Measurements from ENCODE around the gene IL2RA. TPM values are rescaled to one million over a fixed set of nuclear protein-coding genes. Genes with fewer than 3 reads are reported as not detected.

IL2RA gene
- total and polyA plus RNA-seq, 9 of the 15 experiments (the other 6 are each of a cell fraction or from before 2014, with no cell fraction given), result 0.95 TPM; not detected in 8

DNA sequence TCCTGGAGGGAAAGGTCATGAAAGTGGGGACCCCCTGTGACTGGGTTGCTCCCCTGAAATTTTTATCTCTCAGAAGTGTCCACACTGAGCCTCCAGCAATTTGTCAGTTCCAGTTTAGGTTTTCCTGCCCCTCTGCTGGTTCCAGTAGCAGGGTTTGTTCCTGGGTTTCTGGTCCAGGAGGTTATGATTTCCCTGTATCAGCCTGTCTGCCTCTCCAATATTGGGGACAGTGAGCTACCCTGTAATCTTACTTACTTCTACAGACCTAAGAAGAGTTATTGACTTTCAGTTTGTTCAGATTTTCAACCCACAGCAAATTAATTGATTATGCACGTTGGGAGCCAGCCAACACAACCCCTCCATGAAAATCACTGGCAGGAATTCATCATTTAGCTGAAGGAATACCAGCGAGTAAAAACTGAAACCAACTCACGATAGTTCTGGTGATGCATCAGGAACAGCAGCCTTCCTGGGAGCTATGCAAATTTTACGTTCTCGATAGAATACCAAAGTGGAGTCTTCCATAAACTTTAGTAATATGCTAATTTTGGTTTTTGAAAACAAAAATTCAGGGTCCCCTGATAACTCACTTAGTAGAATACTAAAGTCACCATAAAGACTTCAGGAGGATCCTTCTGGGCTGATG is 53.5 kb downstream of the IL2RA start:
- 19% methylated on average over 5 of the region's 5 CpGs for WGBS (ENCODE audit: insufficient coverage, low coverage, missing lambda C conversion rate)
- intact Hi-C loops (cut with micrococcal nuclease) (no loop called here), in situ Hi-C loops (cut with MboI) (no loop called here)
- ChIA-PET POLR2A (no interaction called here), CTCF (ENCODE audit: low intra/inter-chr PET ratio) (no interaction called here)
- no peak for ATAC-seq
- no peak overlapping the region for H2AFZ ChIP-seq (ENCODE audit: low read depth, low read length)
- no peaks in the 10 kb centered on the region for H3K36me3 ChIP-seq (ENCODE audit: control insufficient read depth, insufficient read depth, low read length)
- H3K4me1 ChIP-seq (replicated peaks in 1 of 2; ENCODE audit: control insufficient read depth in 2 of 2, insufficient read depth in 2 of 2, low read length in 2 of 2), result no peaks in the 10 kb centered on the region; a peak in 3 of 5 replicates
- H4K20me1 ChIP-seq (replicated peaks; ENCODE audit: control insufficient read depth, insufficient read depth, low read length), result no peaks in the 10 kb centered on the region
- no peak for FAIRE-seq
- no peak overlapping the region for H3K4me3 ChIP-seq
- no peaks in the 10 kb centered on the region for H3K9me3 ChIP-seq (replicated peaks; ENCODE audit: control insufficient read depth, insufficient read depth, low read depth, low read length)
- no peaks in the 10 kb centered on the region for H3K79me2 ChIP-seq (ENCODE audit: control insufficient read depth, insufficient read depth, low read length)
- H3K27me3 ChIP-seq (ENCODE audit: control insufficient read depth in 2 of 2, insufficient read depth in 2 of 2, low read length in 2 of 2), result peaks cover 5 to 9% of the 10 kb centered on the region in 2 experiments; a peak in 3 of 5 replicates
- H3K4me2 ChIP-seq (ENCODE audit: insufficient read depth, low read length), result no peak overlapping the region
- DNase-seq (ENCODE audit: extremely low read depth in 1 of 4, low spot score in 3 of 4), result no peak
- no peak overlapping the region for H3K9ac ChIP-seq (ENCODE audit: insufficient read depth in 1 of 2, low read depth in 2 of 2, low read length in 2 of 2)
- BruUV-seq (replicated peaks), result no TSS peak
- no peaks in the 10 kb centered on the region for H3K9me1 ChIP-seq (ENCODE audit: control insufficient read depth, insufficient read depth, low read length)
- TF ChIP-seq NFATC3 (IDR thresholded peaks at IDR 0.05) (no peak), MXI1 (IDR thresholded peaks at IDR 0.05; ENCODE audit: low read depth, low read length) (no peak), ZNF263 (CRISPR knock-in tag; IDR thresholded peaks at IDR 0.05; ENCODE audit: borderline replicate concordance) (no peak), LARP7 (IDR thresholded peaks at IDR 0.05) (no peak), ZNF57 (CRISPR knock-in tag; IDR thresholded peaks at IDR 0.05) (no peak)
- TF ChIP-seq, protein P1, sequence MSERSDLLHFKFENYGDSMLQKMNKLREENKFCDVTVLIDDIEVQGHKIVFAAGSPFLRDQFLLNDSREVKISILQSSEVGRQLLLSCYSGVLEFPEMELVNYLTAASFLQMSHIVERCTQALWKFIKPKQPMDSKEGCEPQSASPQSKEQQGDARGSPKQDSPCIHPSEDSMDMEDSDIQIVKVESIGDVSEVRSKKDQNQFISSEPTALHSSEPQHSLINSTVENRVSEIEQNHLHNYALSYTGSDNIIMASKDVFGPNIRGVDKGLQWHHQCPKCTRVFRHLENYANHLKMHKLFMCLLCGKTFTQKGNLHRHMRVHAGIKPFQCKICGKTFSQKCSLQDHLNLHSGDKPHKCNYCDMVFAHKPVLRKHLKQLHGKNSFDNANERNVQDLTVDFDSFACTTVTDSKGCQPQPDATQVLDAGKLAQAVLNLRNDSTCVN (CRISPR knock-in tag; IDR thresholded peaks at IDR 0.05), result no peak
- TF ChIP-seq, protein P2, sequence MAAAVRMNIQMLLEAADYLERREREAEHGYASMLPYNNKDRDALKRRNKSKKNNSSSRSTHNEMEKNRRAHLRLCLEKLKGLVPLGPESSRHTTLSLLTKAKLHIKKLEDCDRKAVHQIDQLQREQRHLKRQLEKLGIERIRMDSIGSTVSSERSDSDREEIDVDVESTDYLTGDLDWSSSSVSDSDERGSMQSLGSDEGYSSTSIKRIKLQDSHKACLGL (CRISPR knock-in tag; IDR thresholded peaks at IDR 0.05; ENCODE audit: borderline replicate concordance, poor library complexity, severe bottlenecking), result no peak
- TF ChIP-seq, protein P3, sequence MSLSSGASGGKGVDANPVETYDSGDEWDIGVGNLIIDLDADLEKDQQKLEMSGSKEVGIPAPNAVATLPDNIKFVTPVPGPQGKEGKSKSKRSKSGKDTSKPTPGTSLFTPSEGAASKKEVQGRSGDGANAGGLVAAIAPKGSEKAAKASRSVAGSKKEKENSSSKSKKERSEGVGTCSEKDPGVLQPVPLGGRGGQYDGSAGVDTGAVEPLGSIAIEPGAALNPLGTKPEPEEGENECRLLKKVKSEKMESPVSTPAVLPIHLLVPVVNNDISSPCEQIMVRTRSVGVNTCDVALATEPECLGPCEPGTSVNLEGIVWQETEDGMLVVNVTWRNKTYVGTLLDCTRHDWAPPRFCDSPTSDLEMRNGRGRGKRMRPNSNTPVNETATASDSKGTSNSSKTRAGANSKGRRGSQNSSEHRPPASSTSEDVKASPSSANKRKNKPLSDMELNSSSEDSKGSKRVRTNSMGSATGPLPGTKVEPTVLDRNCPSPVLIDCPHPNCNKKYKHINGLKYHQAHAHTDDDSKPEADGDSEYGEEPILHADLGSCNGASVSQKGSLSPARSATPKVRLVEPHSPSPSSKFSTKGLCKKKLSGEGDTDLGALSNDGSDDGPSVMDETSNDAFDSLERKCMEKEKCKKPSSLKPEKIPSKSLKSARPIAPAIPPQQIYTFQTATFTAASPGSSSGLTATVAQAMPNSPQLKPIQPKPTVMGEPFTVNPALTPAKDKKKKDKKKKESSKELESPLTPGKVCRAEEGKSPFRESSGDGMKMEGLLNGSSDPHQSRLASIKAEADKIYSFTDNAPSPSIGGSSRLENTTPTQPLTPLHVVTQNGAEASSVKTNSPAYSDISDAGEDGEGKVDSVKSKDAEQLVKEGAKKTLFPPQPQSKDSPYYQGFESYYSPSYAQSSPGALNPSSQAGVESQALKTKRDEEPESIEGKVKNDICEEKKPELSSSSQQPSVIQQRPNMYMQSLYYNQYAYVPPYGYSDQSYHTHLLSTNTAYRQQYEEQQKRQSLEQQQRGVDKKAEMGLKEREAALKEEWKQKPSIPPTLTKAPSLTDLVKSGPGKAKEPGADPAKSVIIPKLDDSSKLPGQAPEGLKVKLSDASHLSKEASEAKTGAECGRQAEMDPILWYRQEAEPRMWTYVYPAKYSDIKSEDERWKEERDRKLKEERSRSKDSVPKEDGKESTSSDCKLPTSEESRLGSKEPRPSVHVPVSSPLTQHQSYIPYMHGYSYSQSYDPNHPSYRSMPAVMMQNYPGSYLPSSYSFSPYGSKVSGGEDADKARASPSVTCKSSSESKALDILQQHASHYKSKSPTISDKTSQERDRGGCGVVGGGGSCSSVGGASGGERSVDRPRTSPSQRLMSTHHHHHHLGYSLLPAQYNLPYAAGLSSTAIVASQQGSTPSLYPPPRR (CRISPR knock-in tag; IDR thresholded peaks at IDR 0.05; ENCODE audit: borderline replicate concordance), result no peak
- no peak overlapping the region for H3K27ac ChIP-seq (ENCODE audit: extremely low read depth, low read depth, low read length)
